ENCODE results near the gene SH3RF2.

GRCh38 chr5:146002491-146002890, 66.1 kb downstream of the SH3RF2 start:
- TF ChIP-seq CTCF (conservative IDR thresholded peaks at IDR 0.05 in 1 of 2, IDR thresholded peaks at IDR 0.05 in 1 of 2; ENCODE audit: low read depth in 1 of 2, low read length in 2 of 2) (no peak), EZH2 (IDR thresholded peaks at IDR 0.05; ENCODE audit: low read length, missing control alignments) (no peak)
